Measurements from ENCODE around the gene FAM186B. TPM values are rescaled to one million over a fixed set of nuclear protein-coding genes. Genes with fewer than 3 reads are reported as not detected.

Gene FAM186B
- total RNA-seq, 1 donor from 2014 or later, result 0.65 TPM

DNA sequence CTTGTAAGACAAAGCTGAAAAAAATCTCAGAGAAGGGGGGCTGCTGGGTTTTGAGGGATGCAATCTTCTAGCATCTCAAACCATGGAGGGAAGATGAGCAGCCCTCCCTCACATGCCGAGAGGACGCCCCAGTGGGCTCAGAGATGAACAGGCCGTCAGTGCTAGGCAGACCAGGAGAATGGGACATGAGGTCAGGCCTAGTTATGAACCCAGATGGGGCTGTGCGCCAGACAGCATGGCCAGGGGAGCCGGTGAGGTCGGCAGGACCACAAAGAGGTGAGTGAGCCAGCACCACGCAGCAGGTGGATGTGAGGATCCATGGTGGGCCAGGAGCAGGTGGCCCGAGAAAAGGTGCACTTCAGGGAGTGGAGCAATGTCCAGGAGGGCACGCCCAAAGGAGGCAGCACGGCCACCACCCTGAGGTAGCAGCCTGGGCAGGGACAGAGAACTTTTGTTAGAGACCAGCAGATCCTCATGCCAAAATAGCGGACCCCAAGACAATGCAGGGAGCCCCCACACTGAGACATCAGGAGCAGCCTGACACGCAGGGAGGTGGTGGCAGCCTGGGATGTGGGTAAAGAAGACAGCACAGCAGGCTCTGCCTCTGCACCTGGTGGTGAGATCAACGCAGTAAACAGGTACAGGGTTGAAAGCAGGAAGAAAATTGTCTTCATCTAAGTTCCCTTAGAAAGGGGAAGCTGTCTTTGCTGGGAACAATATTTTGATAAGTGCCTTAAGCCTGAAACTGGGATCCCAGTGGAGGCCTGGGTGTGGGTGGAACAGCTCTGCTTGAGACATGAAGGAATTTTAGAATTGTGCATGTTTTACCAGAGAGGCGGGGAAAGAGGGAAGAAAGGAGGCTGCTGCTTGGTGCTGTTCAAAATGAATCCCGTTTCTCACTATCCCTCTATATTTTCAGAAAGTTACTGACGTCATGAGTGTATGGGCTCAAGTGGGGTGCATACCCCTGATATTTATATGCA lies 19.7 kb downstream of the FAM186B start:
- no peak for DNase-seq

DNA sequence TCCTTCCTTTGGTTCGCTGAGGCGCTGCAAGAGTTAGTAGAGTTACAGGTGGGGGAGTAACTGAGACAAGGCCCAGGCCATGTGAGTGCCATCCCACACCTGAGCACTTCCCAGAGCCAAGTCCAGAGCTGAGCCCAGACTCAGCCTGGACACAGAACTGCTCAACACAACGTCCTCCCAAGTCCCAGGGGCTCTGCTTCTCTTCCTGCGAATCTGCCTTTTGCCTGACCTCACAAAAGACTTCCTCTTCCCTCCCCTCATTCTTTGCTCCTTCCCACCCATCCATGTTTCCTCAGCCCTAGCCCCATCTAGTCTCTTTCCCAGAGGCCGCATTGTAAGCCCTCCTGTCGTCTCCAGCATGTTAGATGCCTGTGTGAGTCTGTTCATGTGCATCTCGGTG lies 20.8 kb downstream of the FAM186B start:
- Histone ChIP-seq H3K9me3 (no peaks in the 10 kb centered on the region), H3K36me3 (peaks cover 3% of the 10 kb centered on the region), H3K27me3 (ENCODE audit: low read depth) (no peaks in the 10 kb centered on the region), H3K4me3 (no peak overlapping the region), H3K4me1 (peaks cover 6% of the 10 kb centered on the region), H3K27ac (no peak overlapping the region)
- no peak for ATAC-seq
- DNase-seq, result no peak
- intact Hi-C loops (cut with DNase I), result no loop called here
- TF ChIP-seq, protein P1, sequence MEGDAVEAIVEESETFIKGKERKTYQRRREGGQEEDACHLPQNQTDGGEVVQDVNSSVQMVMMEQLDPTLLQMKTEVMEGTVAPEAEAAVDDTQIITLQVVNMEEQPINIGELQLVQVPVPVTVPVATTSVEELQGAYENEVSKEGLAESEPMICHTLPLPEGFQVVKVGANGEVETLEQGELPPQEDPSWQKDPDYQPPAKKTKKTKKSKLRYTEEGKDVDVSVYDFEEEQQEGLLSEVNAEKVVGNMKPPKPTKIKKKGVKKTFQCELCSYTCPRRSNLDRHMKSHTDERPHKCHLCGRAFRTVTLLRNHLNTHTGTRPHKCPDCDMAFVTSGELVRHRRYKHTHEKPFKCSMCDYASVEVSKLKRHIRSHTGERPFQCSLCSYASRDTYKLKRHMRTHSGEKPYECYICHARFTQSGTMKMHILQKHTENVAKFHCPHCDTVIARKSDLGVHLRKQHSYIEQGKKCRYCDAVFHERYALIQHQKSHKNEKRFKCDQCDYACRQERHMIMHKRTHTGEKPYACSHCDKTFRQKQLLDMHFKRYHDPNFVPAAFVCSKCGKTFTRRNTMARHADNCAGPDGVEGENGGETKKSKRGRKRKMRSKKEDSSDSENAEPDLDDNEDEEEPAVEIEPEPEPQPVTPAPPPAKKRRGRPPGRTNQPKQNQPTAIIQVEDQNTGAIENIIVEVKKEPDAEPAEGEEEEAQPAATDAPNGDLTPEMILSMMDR (IDR thresholded peaks at IDR 0.05), result no peak

More for the DNA sequence above, 19.7 kb downstream of the FAM186B start:
- no peak overlapping the region for H3K27ac ChIP-seq
- no peak for ATAC-seq
- no peaks in the 10 kb centered on the region for H3K9me3 ChIP-seq
- H3K4me1 ChIP-seq, result peaks cover under 1% of the 10 kb centered on the region
- H3K36me3 ChIP-seq, result peaks cover 3% of the 10 kb centered on the region
- no peaks in the 10 kb centered on the region for H3K27me3 ChIP-seq (ENCODE audit: low read depth)
- H3K4me3 ChIP-seq, result no peak overlapping the region
- TF ChIP-seq, protein P1 (IDR thresholded peaks at IDR 0.05), result no peak
- intact Hi-C loops (cut with DNase I), result no loop called here

DNA sequence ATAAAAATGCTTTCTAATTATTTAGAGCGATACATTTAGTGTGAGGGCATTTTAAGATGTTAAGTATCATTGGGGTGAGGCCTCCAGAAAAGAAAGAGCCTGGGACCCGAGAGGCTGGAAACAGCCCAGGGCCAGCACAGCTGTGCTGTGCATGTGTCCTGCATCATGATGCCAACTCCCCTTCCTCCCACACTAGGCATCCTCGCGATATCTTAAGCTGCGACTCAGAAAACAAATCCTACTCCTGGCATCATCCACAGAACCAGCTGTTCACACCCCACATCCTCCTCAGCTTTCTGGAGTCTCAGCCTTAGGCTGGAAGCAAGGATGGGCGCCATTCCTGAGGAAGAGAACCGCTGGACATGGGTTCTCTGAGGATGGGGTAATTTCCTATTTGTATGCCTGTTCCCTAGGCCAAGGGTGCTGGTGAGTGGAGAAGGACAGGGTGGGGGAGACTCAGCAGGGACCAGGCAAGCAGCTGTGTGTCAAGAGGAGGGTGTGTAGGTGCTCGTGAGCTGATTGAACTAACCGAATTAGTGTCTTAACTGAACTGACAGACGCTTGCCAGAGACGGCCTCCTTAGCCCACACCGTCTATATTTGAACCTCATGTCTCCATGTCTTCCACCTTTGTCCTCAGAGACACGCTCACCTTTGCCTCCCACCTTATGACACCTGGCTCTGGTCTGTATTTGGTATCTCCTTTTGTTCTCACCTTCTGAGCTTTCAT lies 21.9 kb downstream of the FAM186B start:
- Histone ChIP-seq H3K9me3 (no peaks in the 10 kb centered on the region), H3K4me3 (no peak overlapping the region), H3K27me3 (ENCODE audit: low read depth) (no peaks in the 10 kb centered on the region), H3K36me3 (peaks cover 3% of the 10 kb centered on the region), H3K4me1 (peaks cover 6% of the 10 kb centered on the region), H3K27ac (no peak overlapping the region)
- intact Hi-C loops (cut with DNase I), result no loop called here
- TF ChIP-seq, protein P1 (IDR thresholded peaks at IDR 0.05), result no peak
- ATAC-seq (no peak), DNase-seq (no peak)

DNA sequence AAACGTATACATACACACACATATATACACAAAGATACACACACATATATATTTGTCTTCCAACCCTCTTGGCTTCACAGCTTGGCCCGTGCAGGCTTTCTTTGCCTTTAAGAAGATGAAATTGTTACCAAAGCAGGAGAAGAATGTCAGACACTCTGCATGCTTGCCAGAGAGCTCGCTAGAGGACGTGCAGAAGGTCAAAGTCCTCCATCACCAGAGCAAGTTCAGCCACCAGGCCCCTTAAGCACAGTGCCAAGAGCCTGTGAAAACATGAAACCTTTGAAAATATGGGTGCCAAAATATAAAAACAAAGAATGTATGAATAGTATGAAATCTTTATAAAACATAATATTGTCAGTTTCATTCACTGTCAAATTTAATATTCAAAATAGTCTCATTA lies 22.6 kb downstream of the FAM186B start:
- no peak for ATAC-seq
- peaks cover 3% of the 10 kb centered on the region for H3K36me3 ChIP-seq
- intact Hi-C loops (cut with DNase I), result no loop called here
- H3K4me3 ChIP-seq, result no peak overlapping the region
- TF ChIP-seq, protein P1 (IDR thresholded peaks at IDR 0.05), result no peak
- no peak overlapping the region for H3K27ac ChIP-seq
- no peak for DNase-seq
- peaks cover 6% of the 10 kb centered on the region for H3K4me1 ChIP-seq
- no peaks in the 10 kb centered on the region for H3K27me3 ChIP-seq (ENCODE audit: low read depth)
- no peaks in the 10 kb centered on the region for H3K9me3 ChIP-seq

DNA sequence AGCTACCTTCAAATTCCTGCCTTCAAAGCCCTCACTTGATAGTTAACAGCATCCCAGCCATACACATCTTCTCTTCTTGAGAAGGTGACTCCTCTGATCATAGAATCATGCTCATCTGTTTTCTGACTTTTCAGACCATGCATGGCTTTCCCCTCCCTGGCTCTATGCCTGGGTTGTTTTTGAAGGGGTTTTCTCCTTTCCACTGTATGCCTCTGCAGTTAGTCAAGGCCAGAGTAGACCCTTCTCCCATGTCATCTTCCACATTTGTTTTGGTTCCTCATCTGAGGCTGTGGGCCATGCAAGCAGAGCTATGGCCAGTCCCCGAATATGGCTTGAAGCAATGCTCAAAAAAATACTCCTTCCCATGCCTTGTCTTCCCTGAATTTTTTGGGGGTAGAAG lies 23.2 kb downstream of the FAM186B start:
- H3K27ac ChIP-seq, result no peak overlapping the region
- no peaks in the 10 kb centered on the region for H3K27me3 ChIP-seq (ENCODE audit: low read depth)
- H3K4me3 ChIP-seq, result no peak overlapping the region
- ATAC-seq, result no peak
- intact Hi-C loops (cut with DNase I), result no loop called here
- no peaks in the 10 kb centered on the region for H3K9me3 ChIP-seq
- DNase-seq, result no peak
- TF ChIP-seq, protein P1 (IDR thresholded peaks at IDR 0.05), result no peak
- H3K36me3 ChIP-seq, result peaks cover 3% of the 10 kb centered on the region
- H3K4me1 ChIP-seq, result peaks cover 6% of the 10 kb centered on the region

Data from lower lobe of right lung (tissue), 2 donors.